Upper lobe of right lung (tissue), 1 donor: ENCODE data around the gene OR9G1. TPM values are rescaled to one million over a fixed set of nuclear protein-coding genes. Genes with fewer than 3 reads are reported as not detected.

Source experiments
- ATAC-seq: fragments of 200-7000 bp; cut with Tn5 transposase; one replicate; pipeline ENCODE4 v1.9.1; 2020; ENCODE audit warnings: mild to moderate bottlenecking, moderate library complexity
- DNase-seq: peaks from one replicate; pipeline ENCODE4 v3.0.0-alpha.2; 2020
- H3K27ac ChIP-seq: fragments of 200-600 bp; one replicate; pipeline ENCODE4 v1.8.0; 2022
- H3K27me3 ChIP-seq: fragments of 200-600 bp; one replicate; pipeline ENCODE4 v1.8.0; 2022; ENCODE audit warnings: mild to moderate bottlenecking
- H3K36me3 ChIP-seq: fragments of 200-600 bp; one replicate; pipeline ENCODE4 v1.8.0; 2022
- H3K4me1 ChIP-seq: fragments of 200-600 bp; one replicate; pipeline ENCODE4 v1.8.0; 2022
- H3K4me3 ChIP-seq: fragments of 200-600 bp; one replicate; pipeline ENCODE4 v1.8.0; 2022; ENCODE audit warnings: mild to moderate bottlenecking
- H3K9me3 ChIP-seq: fragments of 200-600 bp; one replicate; pipeline ENCODE4 v1.8.0; 2022
- intact Hi-C: fragments of 100-400 bp; cut with DNase I; formaldehyde crosslinking; loops from one replicate; pipeline ENCODE4 v1.11.0; 2022
- microRNA-seq: library from miRNA; unstranded; fragments of <30 nt; microRNA quantifications from one replicate; pipeline ENCODE4 v1.2.0, GENCODE V29; 2020; ENCODE audit warnings: borderline microRNAs expressed
- total RNA-seq: library from RNA; stranded (reverse); fragmentation: NEBNext Ultra II Directional; extraction: Animal tissue kit (Norgen Biotek cat#: 25700); gene quantifications from one replicate; pipeline ENCODE4 v1.2.1, GENCODE V29; 2021
- TF ChIP-seq, protein P1 (sequence below): fragments of 200-600 bp; IDR thresholded peaks from one replicate; pipeline ENCODE4 v1.8.0; 2022; ENCODE audit warnings: antibody characterized with exemption
- donor health status: DM: no; HTN: yes; CAD: no; lungs with severe emphysema.

OR9G1 gene
- total RNA-seq, 1 donor from 2014 or later = not detected

DNA sequence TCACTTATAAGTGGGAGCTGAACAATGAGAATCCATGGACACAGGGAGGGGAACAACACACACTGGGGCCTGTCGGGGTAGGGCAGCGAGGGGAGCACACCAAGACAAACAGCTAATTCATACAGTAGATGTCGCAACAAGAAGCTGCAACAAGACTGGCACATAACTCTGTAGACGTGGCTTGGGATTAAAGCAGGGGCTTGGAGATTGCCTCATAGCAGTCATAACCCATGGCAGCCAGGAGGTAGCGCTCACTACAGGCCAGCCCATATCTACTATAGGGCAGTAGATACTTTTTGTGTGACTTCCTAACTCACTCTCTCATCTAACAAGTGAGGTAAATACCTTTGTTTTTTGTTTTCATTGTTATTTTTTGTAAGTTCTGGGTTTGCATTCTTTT, 51.3 kb downstream of the OR9G1 start:
- no peaks in the 10 kb centered on the region for H3K4me1 ChIP-seq
- no peaks in the 10 kb centered on the region for H3K36me3 ChIP-seq
- TF ChIP-seq, protein P1, sequence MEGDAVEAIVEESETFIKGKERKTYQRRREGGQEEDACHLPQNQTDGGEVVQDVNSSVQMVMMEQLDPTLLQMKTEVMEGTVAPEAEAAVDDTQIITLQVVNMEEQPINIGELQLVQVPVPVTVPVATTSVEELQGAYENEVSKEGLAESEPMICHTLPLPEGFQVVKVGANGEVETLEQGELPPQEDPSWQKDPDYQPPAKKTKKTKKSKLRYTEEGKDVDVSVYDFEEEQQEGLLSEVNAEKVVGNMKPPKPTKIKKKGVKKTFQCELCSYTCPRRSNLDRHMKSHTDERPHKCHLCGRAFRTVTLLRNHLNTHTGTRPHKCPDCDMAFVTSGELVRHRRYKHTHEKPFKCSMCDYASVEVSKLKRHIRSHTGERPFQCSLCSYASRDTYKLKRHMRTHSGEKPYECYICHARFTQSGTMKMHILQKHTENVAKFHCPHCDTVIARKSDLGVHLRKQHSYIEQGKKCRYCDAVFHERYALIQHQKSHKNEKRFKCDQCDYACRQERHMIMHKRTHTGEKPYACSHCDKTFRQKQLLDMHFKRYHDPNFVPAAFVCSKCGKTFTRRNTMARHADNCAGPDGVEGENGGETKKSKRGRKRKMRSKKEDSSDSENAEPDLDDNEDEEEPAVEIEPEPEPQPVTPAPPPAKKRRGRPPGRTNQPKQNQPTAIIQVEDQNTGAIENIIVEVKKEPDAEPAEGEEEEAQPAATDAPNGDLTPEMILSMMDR = no peak

DNA sequence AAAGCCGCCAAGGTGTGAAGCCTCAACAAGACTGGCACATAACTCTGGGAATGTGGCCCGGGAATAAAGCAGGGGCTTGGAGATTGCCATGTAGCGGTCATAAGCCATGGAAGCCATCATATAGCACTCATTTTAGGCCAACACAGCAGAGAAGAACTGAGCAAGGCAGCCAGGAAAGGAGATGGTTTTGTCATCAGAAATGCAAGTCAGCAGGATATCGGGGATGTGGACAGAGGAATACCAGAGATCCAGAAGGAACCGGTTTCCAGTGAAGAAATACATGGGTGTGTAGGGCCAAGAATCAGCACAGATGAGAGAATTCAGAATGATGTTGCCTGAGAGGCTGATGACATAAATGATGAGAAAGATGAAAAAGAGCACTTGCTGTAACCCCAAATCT, 52.6 kb downstream of the OR9G1 start:
- no peak overlapping the region for H3K4me3 ChIP-seq
- no peaks in the 10 kb centered on the region for H3K27me3 ChIP-seq
- ATAC-seq (no peak), DNase-seq (no peak)
- no peak overlapping the region for H3K27ac ChIP-seq
- H3K9me3 ChIP-seq = no peaks in the 10 kb centered on the region
- intact Hi-C loops = no loop called here
- no peaks in the 10 kb centered on the region for H3K36me3 ChIP-seq
- TF ChIP-seq, protein P1 = no peak
- no peaks in the 10 kb centered on the region for H3K4me1 ChIP-seq

More for the DNA sequence above, 51.3 kb downstream of the OR9G1 start:
- intact Hi-C loops = no loop called here
- ATAC-seq = no peak
- Histone ChIP-seq H3K4me3 (no peak overlapping the region), H3K9me3 (no peaks in the 10 kb centered on the region), H3K27ac (no peak overlapping the region), H3K27me3 (no peaks in the 10 kb centered on the region)
- DNase-seq = no peak

Small RNA genes lying within 50 kb of the gene (microRNA-seq; reads per million reads assigned to microRNA genes)
- not detected for gene MIR6128

Other genes with a start within 250 kb of the OR9G1 start
- gene OR5M3, start 225.7 kb upstream of the OR9G1 start, total RNA-seq = not detected
- gene OR5M8, start 207.7 kb upstream of the OR9G1 start, total RNA-seq = not detected
- gene OR5M11, start 155.8 kb upstream of the OR9G1 start, total RNA-seq = not detected
- gene OR5M10, start 121.4 kb upstream of the OR9G1 start, total RNA-seq = not detected
- gene OR5M1, start 84.2 kb upstream of the OR9G1 start, total RNA-seq = not detected
- gene OR5AP2, start 56.7 kb upstream of the OR9G1 start, total RNA-seq = not detected
- gene OR5AR1, start 35.4 kb upstream of the OR9G1 start, total RNA-seq = not detected
- gene OR9G4, start 49.6 kb downstream of the OR9G1 start, total RNA-seq = not detected